ENCODE measurements around the gene MRGPRX1. TPM values are rescaled to one million over a fixed set of nuclear protein-coding genes. Genes with fewer than 3 reads are reported as not detected.
"Not testable (repeated sequence)": the region's sequence is repeated elsewhere in the genome, so short reads cannot be mapped to it uniquely, and the experiment has no call there.

The MRGPRX1 gene
- total RNA-seq, 1 donor from 2014 or later: not detected

- no peaks in the 10 kb centered on the region for H3K9me3 Mint-ChIP-seq
- H3K27me3 Mint-ChIP-seq (ENCODE audit: low read depth): peaks cover 30% of the 10 kb centered on the region
- no peaks in the 10 kb centered on the region for H3K36me3 Mint-ChIP-seq (ENCODE audit: low read depth)
Measured at GRCh38 chr11:18934195-18934814, 4.9 kb downstream of the MRGPRX1 start.

DNA sequence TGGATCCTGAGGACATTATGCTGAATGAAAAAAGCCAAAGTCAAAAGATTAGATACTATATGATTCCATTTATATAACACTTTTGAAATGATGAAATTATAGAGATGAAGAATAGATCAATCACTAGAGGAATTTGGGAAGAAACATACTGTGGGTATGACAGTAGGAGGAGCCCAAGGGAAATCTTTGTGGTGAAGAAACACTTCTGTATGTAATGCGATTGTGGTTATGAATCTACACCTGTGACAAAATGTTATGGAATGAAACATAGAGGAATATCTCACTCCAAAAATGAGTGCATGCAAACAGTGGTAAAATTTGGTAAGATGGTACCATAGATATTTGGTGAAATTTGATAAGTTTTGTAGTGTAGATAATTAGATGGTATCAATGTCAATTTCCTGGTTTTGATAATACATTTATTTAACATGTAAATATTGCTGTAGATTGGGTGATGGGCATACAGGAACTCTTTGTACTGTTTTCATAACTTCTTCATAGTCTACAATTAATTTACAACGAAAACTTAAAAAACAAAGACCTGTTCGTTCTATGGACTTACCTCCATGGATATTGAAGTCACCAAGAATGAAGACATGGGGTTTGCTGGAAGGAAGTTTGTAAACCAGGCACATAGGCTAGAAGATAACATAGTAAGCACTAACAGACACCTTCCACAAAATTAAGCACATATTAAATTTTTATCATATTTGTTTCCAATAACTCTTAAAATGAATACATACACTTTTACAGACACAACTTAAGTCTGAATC is 11.5 kb downstream of the MRGPRX1 start:
- no peak for TF ChIP-seq CTCF (conservative IDR thresholded peaks at IDR 0.05)
- H3K9me3 Mint-ChIP-seq: peaks cover 13% of the 10 kb centered on the region
- H3K27ac Mint-ChIP-seq (ENCODE audit: unreplicated experiment): no peak overlapping the region
- H3K27me3 Mint-ChIP-seq (ENCODE audit: low read depth): peaks cover 38% of the 10 kb centered on the region
- no peaks in the 10 kb centered on the region for H3K4me1 Mint-ChIP-seq
- no peak for DNase-seq (ENCODE audit: low read depth, low spot score)
- no peaks in the 10 kb centered on the region for H3K36me3 Mint-ChIP-seq (ENCODE audit: low read depth)
- H3K4me3 Mint-ChIP-seq: no peak overlapping the region

More at GRCh38 chr11:18934195-18934814, 4.9 kb downstream of the MRGPRX1 start:
- Mint-ChIP-seq H3K4me3 (no peak overlapping the region), H3K27ac (ENCODE audit: unreplicated experiment) (no peak overlapping the region), H3K4me1 (no peaks in the 10 kb centered on the region)
- DNase-seq (ENCODE audit: low read depth, low spot score): no peak
- no peak for TF ChIP-seq CTCF (conservative IDR thresholded peaks at IDR 0.05)

- DNase-seq (ENCODE audit: low read depth, low spot score); H3K4me3 Mint-ChIP-seq; H3K4me1 Mint-ChIP-seq; H3K27ac Mint-ChIP-seq (ENCODE audit: unreplicated experiment); H3K36me3 Mint-ChIP-seq (ENCODE audit: low read depth): not testable (repeated sequence)
- peaks cover 28% of the 10 kb centered on the region for H3K27me3 Mint-ChIP-seq (ENCODE audit: low read depth)
- H3K9me3 Mint-ChIP-seq: peaks cover 13% of the 10 kb centered on the region
Measured at GRCh38 chr11:18925426-18925825, 13.8 kb downstream of the MRGPRX1 start.

GRCh38 chr11:18912883-18913282 is 26.3 kb downstream of the MRGPRX1 start:
- Mint-ChIP-seq H3K4me1 (no peaks in the 10 kb centered on the region), H3K27ac (ENCODE audit: unreplicated experiment) (no peak overlapping the region), H3K27me3 (ENCODE audit: low read depth) (peaks cover 32% of the 10 kb centered on the region), H3K36me3 (ENCODE audit: low read depth) (no peaks in the 10 kb centered on the region), H3K4me3 (no peak overlapping the region), H3K9me3 (no peaks in the 10 kb centered on the region)
- no peak for TF ChIP-seq CTCF (conservative IDR thresholded peaks at IDR 0.05)
- DNase-seq (ENCODE audit: low read depth, low spot score): no peak

DNA sequence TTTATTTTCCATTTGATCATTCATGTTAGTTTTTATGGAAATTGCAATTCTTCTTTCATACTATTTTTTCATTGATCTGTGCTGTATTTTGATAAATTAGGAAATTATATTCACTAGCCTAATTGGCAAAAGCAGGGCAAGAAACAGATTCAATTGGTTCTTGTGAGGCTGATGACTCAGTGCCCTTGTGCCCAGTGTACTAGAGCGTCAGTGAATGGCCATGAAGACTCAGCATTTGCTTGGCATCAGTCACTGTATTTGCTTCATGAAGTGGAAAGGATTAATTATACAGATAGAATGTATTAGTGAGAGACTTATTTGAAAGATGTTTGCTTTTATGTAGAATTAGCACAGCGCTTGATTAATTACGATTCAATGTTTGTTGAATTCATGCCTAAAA is 31.8 kb downstream of the MRGPRX1 start:
- no peak for TF ChIP-seq CTCF (conservative IDR thresholded peaks at IDR 0.05)

GRCh38 chr11:18900637-18901036 is 38.6 kb downstream of the MRGPRX1 start:
- peaks cover 51% of the 10 kb centered on the region for H3K27me3 Mint-ChIP-seq (ENCODE audit: low read depth)
- not testable (repeated sequence) for H3K27ac Mint-ChIP-seq (ENCODE audit: unreplicated experiment); H3K4me3 Mint-ChIP-seq

More for the DNA sequence above, 31.8 kb downstream of the MRGPRX1 start:
- no peak for DNase-seq (ENCODE audit: low read depth, low spot score)
- Mint-ChIP-seq H3K36me3 (ENCODE audit: low read depth) (no peaks in the 10 kb centered on the region), H3K4me3 (no peak overlapping the region), H3K4me1 (no peaks in the 10 kb centered on the region), H3K27me3 (ENCODE audit: low read depth) (peaks cover 12% of the 10 kb centered on the region), H3K27ac (ENCODE audit: unreplicated experiment) (no peak overlapping the region), H3K9me3 (no peaks in the 10 kb centered on the region)

GRCh38 chr11:18900151-18900611 is 39.0 kb downstream of the MRGPRX1 start:
- H3K27ac Mint-ChIP-seq (ENCODE audit: unreplicated experiment); H3K4me1 Mint-ChIP-seq; H3K36me3 Mint-ChIP-seq (ENCODE audit: low read depth); DNase-seq (ENCODE audit: low read depth, low spot score); H3K9me3 Mint-ChIP-seq; H3K4me3 Mint-ChIP-seq: not testable (repeated sequence)
- peaks cover 55% of the 10 kb centered on the region for H3K27me3 Mint-ChIP-seq (ENCODE audit: low read depth)

More at GRCh38 chr11:18900637-18901036, 38.6 kb downstream of the MRGPRX1 start:
- H3K36me3 Mint-ChIP-seq (ENCODE audit: low read depth); H3K4me1 Mint-ChIP-seq; H3K9me3 Mint-ChIP-seq; DNase-seq (ENCODE audit: low read depth, low spot score): not testable (repeated sequence)

GRCh38 chr11:18891712-18892111 is 47.5 kb downstream of the MRGPRX1 start:
- H3K27me3 Mint-ChIP-seq (ENCODE audit: low read depth): peaks cover 84% of the 10 kb centered on the region
- DNase-seq (ENCODE audit: low read depth, low spot score); H3K4me3 Mint-ChIP-seq; H3K27ac Mint-ChIP-seq (ENCODE audit: unreplicated experiment); H3K36me3 Mint-ChIP-seq (ENCODE audit: low read depth); H3K4me1 Mint-ChIP-seq: not testable (repeated sequence)
- peaks cover 15% of the 10 kb centered on the region for H3K9me3 Mint-ChIP-seq
